NCI-H1105 (cell line): Measurements from ENCODE around the gene PRR7.
"Not testable (repeated sequence)": the region's sequence is repeated elsewhere in the genome, so short reads cannot be mapped to it uniquely, and the experiment has no call there.

ENCODE experiments used
- DNase-seq: peaks from one replicate; lab custom pipeline; 2025; lab: John Stamatoyannopoulos, UW

PRR7 gene

GRCh38 chr5:177484902-177485549 is 38.4 kb downstream of the PRR7 start:
- no peak for DNase-seq

- not testable (repeated sequence) for DNase-seq
Measured at GRCh38 chr5:177485753-177486152, 39.1 kb downstream of the PRR7 start.

- no peak for DNase-seq
Measured at GRCh38 chr5:177486256-177486655, 39.6 kb downstream of the PRR7 start.

GRCh38 chr5:177487144-177487543 is 40.5 kb downstream of the PRR7 start:
- DNase-seq, result no peak

GRCh38 chr5:177487975-177488374 is 41.4 kb downstream of the PRR7 start:
- DNase-seq, result no peak

- DNase-seq, result no peak
Measured at GRCh38 chr5:177489119-177489716, 42.6 kb downstream of the PRR7 start.

- DNase-seq, result no peak
Measured at GRCh38 chr5:177490311-177490991, 43.8 kb downstream of the PRR7 start.

GRCh38 chr5:177490992-177491391 is 44.4 kb downstream of the PRR7 start:
- no peak for DNase-seq

GRCh38 chr5:177491429-177491945 is 44.9 kb downstream of the PRR7 start:
- no peak for DNase-seq

- DNase-seq, result no peak
Measured at GRCh38 chr5:177491983-177492746, 45.6 kb downstream of the PRR7 start.

GRCh38 chr5:177492841-177493240 is 46.2 kb downstream of the PRR7 start:
- DNase-seq, result no peak

GRCh38 chr5:177493795-177494345 is 47.3 kb downstream of the PRR7 start:
- no peak for DNase-seq

- DNase-seq, result no peak
Measured at GRCh38 chr5:177494346-177495195, 48.0 kb downstream of the PRR7 start.

GRCh38 chr5:177495243-177496060 is 48.8 kb downstream of the PRR7 start:
- no peak for DNase-seq

GRCh38 chr5:177496070-177496726 is 49.6 kb downstream of the PRR7 start:
- DNase-seq, result no peak

GRCh38 chr5:177496727-177497291 is 50.2 kb downstream of the PRR7 start:
- DNase-seq, result peak; percentile 28

GRCh38 chr5:177497292-177498012 is 50.8 kb downstream of the PRR7 start, which contains the start of gene PDLIM7:
Gene PDLIM7 (minus strand): TSS chr5:177497604. CDS start chr5:177496512, 1,092 bp downstream.
- peak; percentile 80 for DNase-seq

- DNase-seq, result no peak
Measured at GRCh38 chr5:177498013-177498787, 51.6 kb downstream of the PRR7 start.
